OCI-LY3 (cell line): ENCODE measurements around the gene TMEM39B.

ENCODE experiments used
- CTCF ChIP-seq: fragments of 200-600, 300-600 bp; sonication (generic); IDR thresholded peaks from 2 replicates; pipeline ENCODE4 v1.5.1; 2014; ENCODE audit warnings: antibody characterized with exemption, low read length, low read depth
- EZH2phosphoT487 ChIP-seq: fragments of 200-600 bp; shearing (Covaris generic); IDR thresholded peaks from 2 replicates; pipeline ENCODE4 v1.6.1; 2018; ENCODE audit warnings: antibody characterized with exemption, mixed run types, low read depth

DNA sequence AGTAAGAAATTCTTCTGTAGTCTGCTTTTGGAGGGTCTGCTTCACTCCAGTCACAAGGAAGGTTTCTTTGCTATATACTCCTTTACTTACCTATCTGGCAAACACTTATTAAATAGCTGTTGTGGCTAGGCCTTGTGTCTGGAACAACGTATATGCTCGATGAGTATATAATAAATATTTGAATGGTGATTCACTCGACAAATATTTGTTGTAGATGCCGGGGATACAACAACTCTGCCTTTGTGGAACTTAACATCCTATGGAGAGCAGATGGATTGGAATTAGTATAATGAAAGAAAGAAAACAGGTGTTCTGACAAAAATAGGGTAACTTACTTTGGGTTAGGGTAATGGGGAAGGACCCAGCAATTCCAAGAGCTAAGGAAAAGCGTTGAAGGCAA lies 66.2 kb downstream of the TMEM39B start:
- TF ChIP-seq CTCF (no peak), EZH2phosphoT487 (no peak)
